Type B pancreatic cell (in vitro differentiated cells): ENCODE data around the gene TSC22D1. TPM values are rescaled to one million over a fixed set of nuclear protein-coding genes. Genes with fewer than 3 reads are reported as not detected.
"Not testable (repeated sequence)": the region's sequence is repeated elsewhere in the genome, so short reads cannot be mapped to it uniquely, and the experiment has no call there.

Source experiments
- DNase-seq: peaks from one replicate; pipeline ENCODE4 v3.0.0; 2021; ENCODE audit warnings: mixed read lengths; ENCODE audit not compliant: unreplicated experiment; ENCODE audit errors: extremely low spot score
- H3K27ac Mint-ChIP-seq: 2 replicates; pipeline ENCODE4 v1.8.0; 2021; ENCODE audit warnings: mild to moderate bottlenecking, mixed read lengths
- H3K27me3 Mint-ChIP-seq: 2 replicates; pipeline ENCODE4 v1.8.0; 2021; ENCODE audit warnings: mixed read lengths
- H3K36me3 Mint-ChIP-seq: 2 replicates; pipeline ENCODE4 v1.8.0; 2021; ENCODE audit warnings: mixed read lengths
- H3K4me1 Mint-ChIP-seq: one replicate; pipeline ENCODE4 v1.8.0; 2021; ENCODE audit warnings: mixed read lengths; ENCODE audit not compliant: unreplicated experiment
- H3K4me3 Mint-ChIP-seq: 2 replicates; pipeline ENCODE4 v1.8.0; 2021; ENCODE audit warnings: mild to moderate bottlenecking, mixed read lengths
- H3K9me3 Mint-ChIP-seq: 2 replicates; pipeline ENCODE4 v1.8.0; 2021; ENCODE audit warnings: mixed read lengths
- CTCF ChIP-seq: fragments of 200-600 bp; sonication (generic); conservative IDR thresholded peaks from 2 replicates; pipeline ENCODE4 v1.5.0; 2021; ENCODE audit warnings: antibody characterized with exemption, mild to moderate bottlenecking
- total RNA-seq: library from RNA; stranded (reverse); gene quantifications from 2 replicates; pipeline ENCODE4 v1.2.1, GENCODE V29; 2021; ENCODE audit warnings: low replicate concordance

The TSC22D1 gene
- total RNA-seq, 1 donor from 2014 or later: 132 TPM

GRCh38 chr13:44618326-44618725, 42.2 kb upstream of the TSC22D1 start:
- Mint-ChIP-seq H3K4me1 (peaks cover 7% of the 10 kb centered on the region), H3K4me3 (no peak overlapping the region), H3K27me3 (no peaks in the 10 kb centered on the region), H3K27ac (no peak overlapping the region), H3K36me3 (no peaks in the 10 kb centered on the region), H3K9me3 (no peaks in the 10 kb centered on the region)
- no peak for DNase-seq
- no peak for TF ChIP-seq CTCF

DNA sequence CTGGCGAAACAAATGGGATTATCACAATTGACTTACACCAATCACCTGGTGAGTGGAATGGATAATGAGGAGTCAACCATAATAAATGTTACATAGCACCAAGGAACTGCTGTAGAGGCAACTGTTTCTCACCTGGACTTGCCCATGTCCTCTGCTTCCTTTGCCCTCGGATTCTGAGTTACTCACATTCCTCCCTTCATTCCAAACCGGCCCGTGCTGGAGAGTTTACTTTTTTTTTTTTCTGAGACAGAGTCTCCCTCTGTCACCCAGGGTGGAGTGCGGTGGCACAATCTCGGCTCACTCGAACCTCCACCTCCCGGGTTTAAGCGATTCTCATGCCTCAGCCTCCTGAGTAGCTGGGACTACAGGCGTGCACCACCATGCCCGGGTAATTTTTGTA, 41.5 kb upstream of the TSC22D1 start:
- H3K4me3 Mint-ChIP-seq: no peak overlapping the region
- no peaks in the 10 kb centered on the region for H3K36me3 Mint-ChIP-seq
- TF ChIP-seq CTCF: no peak
- H3K27ac Mint-ChIP-seq: no peak overlapping the region
- H3K9me3 Mint-ChIP-seq: no peaks in the 10 kb centered on the region
- H3K27me3 Mint-ChIP-seq: no peaks in the 10 kb centered on the region
- H3K4me1 Mint-ChIP-seq: peaks cover 7% of the 10 kb centered on the region
- no peak for DNase-seq

DNA sequence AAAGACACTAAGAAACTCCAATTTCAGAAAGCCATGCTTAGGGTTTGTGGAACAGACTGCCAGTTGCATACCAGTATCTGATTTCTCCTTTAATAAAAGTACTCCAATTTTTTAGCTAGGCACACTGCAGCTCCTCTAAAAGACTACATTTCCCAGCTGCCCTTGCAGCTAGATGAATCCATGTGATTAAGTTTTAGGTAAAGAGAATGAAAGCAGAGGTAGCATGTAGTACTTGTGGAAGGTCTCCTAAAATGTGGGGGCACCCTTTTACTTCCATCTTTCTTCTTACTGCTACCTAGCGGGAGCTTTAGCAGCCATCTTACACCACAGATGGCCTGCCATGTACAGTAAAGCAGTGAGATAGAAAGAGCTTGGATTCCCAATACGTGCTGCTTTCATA, 33.0 kb upstream of the TSC22D1 start:
- no peaks in the 10 kb centered on the region for H3K4me1 Mint-ChIP-seq
- no peak overlapping the region for H3K27ac Mint-ChIP-seq
- H3K4me3 Mint-ChIP-seq: no peak overlapping the region
- H3K36me3 Mint-ChIP-seq: peaks cover 5% of the 10 kb centered on the region
- TF ChIP-seq CTCF: no peak
- DNase-seq: no peak
- H3K27me3 Mint-ChIP-seq: no peaks in the 10 kb centered on the region
- peaks cover 8% of the 10 kb centered on the region for H3K9me3 Mint-ChIP-seq

GRCh38 chr13:44605721-44606120, 29.6 kb upstream of the TSC22D1 start:
- DNase-seq: no peak
- Mint-ChIP-seq H3K27ac (no peak overlapping the region), H3K27me3 (no peaks in the 10 kb centered on the region), H3K4me3 (no peak overlapping the region), H3K36me3 (peaks cover 5% of the 10 kb centered on the region), H3K9me3 (peaks cover 6% of the 10 kb centered on the region), H3K4me1 (no peaks in the 10 kb centered on the region)
- TF ChIP-seq CTCF: no peak

- H3K4me1 Mint-ChIP-seq: no peaks in the 10 kb centered on the region
- peaks cover 2% of the 10 kb centered on the region for H3K9me3 Mint-ChIP-seq
- H3K4me3 Mint-ChIP-seq: no peak overlapping the region
- no peak for TF ChIP-seq CTCF
- no peak for DNase-seq
- no peaks in the 10 kb centered on the region for H3K27me3 Mint-ChIP-seq
- H3K36me3 Mint-ChIP-seq: peaks cover 4% of the 10 kb centered on the region
- no peak overlapping the region for H3K27ac Mint-ChIP-seq
Observed at GRCh38 chr13:44605275-44605674, 29.1 kb upstream of the TSC22D1 start.

- Mint-ChIP-seq H3K27me3 (no peaks in the 10 kb centered on the region), H3K4me3 (no peak overlapping the region), H3K36me3 (no peaks in the 10 kb centered on the region), H3K9me3 (no peaks in the 10 kb centered on the region), H3K27ac (no peak overlapping the region), H3K4me1 (no peaks in the 10 kb centered on the region)
- no peak for DNase-seq
- no peak for TF ChIP-seq CTCF
Observed at GRCh38 chr13:44601586-44601985, 25.5 kb upstream of the TSC22D1 start.

- DNase-seq, H3K4me1 Mint-ChIP-seq, H3K4me3 Mint-ChIP-seq, H3K36me3 Mint-ChIP-seq, H3K27me3 Mint-ChIP-seq, H3K9me3 Mint-ChIP-seq, H3K27ac Mint-ChIP-seq: not testable (repeated sequence)
Observed at GRCh38 chr13:44593861-44594592, 17.9 kb upstream of the TSC22D1 start.
